SK-N-SH treated with all-trans-retinoic acid at 6 μM for 48 hours (cell line): ENCODE data around the gene PCGF6.

Experiments used
- ATAC-seq: fragments of 200-7000 bp; cut with Tn5 transposase; 3 replicates; pipeline ENCODE4 v1.9.1; 2020; ENCODE audit warnings: mild to moderate bottlenecking, moderate library complexity
- ARNTL ChIP-seq: fragments of 450-650 bp; formaldehyde crosslinking; IDR thresholded peaks from 2 replicates; pipeline ENCODE4 v1.5.0; 2020; ENCODE audit warnings: low read depth, mild to moderate bottlenecking, moderate library complexity, borderline replicate concordance
- BACH2 ChIP-seq: fragments of 250-450 bp; sonication (Bioruptor Pico); IDR thresholded peaks from 2 replicates; pipeline ENCODE4 v1.9.0; 2021; ENCODE audit warnings: mild to moderate bottlenecking, borderline replicate concordance
- CREB5 ChIP-seq: fragments of 250-450 bp; sonication (Bioruptor Pico); IDR thresholded peaks from 2 replicates; pipeline ENCODE4 v1.5.1; 2020; ENCODE audit warnings: low read depth, mild to moderate bottlenecking, moderate library complexity
- CSDC2 ChIP-seq: fragments of 250-450 bp; sonication (Bioruptor Pico); IDR thresholded peaks from 2 replicates; pipeline ENCODE4 v1.5.0; 2020; ENCODE audit warnings: mild to moderate bottlenecking, moderate library complexity
- ESRRG ChIP-seq: fragments of 250-450 bp; sonication (Bioruptor Pico); IDR thresholded peaks from 2 replicates; pipeline ENCODE4 v1.6.1; 2021; ENCODE audit warnings: mild to moderate bottlenecking
- GLIS3 ChIP-seq: fragments of 250-450 bp; sonication (Bioruptor Pico); IDR thresholded peaks from 2 replicates; pipeline ENCODE4 v1.5.0; 2020; ENCODE audit warnings: mild to moderate bottlenecking, moderate library complexity
- ISL1 ChIP-seq: fragments of 250-450 bp; sonication (Bioruptor Pico); IDR thresholded peaks from 2 replicates; pipeline ENCODE4 v2.1.2; 2022; ENCODE audit warnings: mild to moderate bottlenecking, moderate library complexity
- OSR1 ChIP-seq: fragments of 250-450 bp; sonication (Bioruptor Pico); IDR thresholded peaks from 2 replicates; pipeline ENCODE4 v1.8.0; 2022; ENCODE audit warnings: moderate library complexity, mild to moderate bottlenecking, inconsistent platforms
- PPARA ChIP-seq: fragments of 250-450 bp; sonication (Bioruptor Pico); IDR thresholded peaks from 2 replicates; pipeline ENCODE4 v1.5.0; 2020; ENCODE audit warnings: mild to moderate bottlenecking, borderline replicate concordance
- RARB ChIP-seq: fragments of 250-450 bp; sonication (Bioruptor Pico); IDR thresholded peaks from 2 replicates; pipeline ENCODE4 v1.8.0; 2021; ENCODE audit warnings: mild to moderate bottlenecking, moderate library complexity
- SNAI2 ChIP-seq: fragments of 250-450 bp; sonication (Bioruptor Pico); IDR thresholded peaks from 2 replicates; pipeline ENCODE4 v1.5.0; 2020; ENCODE audit warnings: mild to moderate bottlenecking, moderate library complexity
- TCF4 ChIP-seq: fragments of 250-450 bp; sonication (Bioruptor Pico); IDR thresholded peaks from 2 replicates; pipeline ENCODE4 v1.8.0; 2021; ENCODE audit warnings: mild to moderate bottlenecking, moderate library complexity, borderline replicate concordance
- TOX ChIP-seq: fragments of 250-450 bp; sonication (Bioruptor Pico); IDR thresholded peaks from 2 replicates; pipeline ENCODE4 v1.8.0; 2021; ENCODE audit warnings: mild to moderate bottlenecking, moderate library complexity, borderline replicate concordance
- ZC3H10 ChIP-seq: fragments of 250-450 bp; sonication (Bioruptor Pico); IDR thresholded peaks from 2 replicates; pipeline ENCODE4 v1.5.1; 2021; ENCODE audit warnings: mild to moderate bottlenecking, moderate library complexity
- ZFP3 ChIP-seq: fragments of 250-450 bp; sonication (Bioruptor Pico); IDR thresholded peaks from 2 replicates; pipeline ENCODE4 v1.5.0; 2020; ENCODE audit warnings: mild to moderate bottlenecking, moderate library complexity
- ZFP30 ChIP-seq: fragments of 450-650 bp; formaldehyde crosslinking; IDR thresholded peaks from 2 replicates; pipeline ENCODE4 v1.5.0; 2022; ENCODE audit warnings: mild to moderate bottlenecking, moderate library complexity
- ZNF565 ChIP-seq: fragments of 450-650 bp; formaldehyde crosslinking; conservative IDR thresholded peaks from 2 replicates; pipeline ENCODE4 v1.5.0; 2020; ENCODE audit warnings: low read depth, mild to moderate bottlenecking, moderate library complexity
- ZNF70 ChIP-seq: fragments of 450-650 bp; formaldehyde crosslinking; IDR thresholded peaks from 2 replicates; pipeline ENCODE4 v1.5.0; 2020; ENCODE audit warnings: mild to moderate bottlenecking, moderate library complexity
- ZNF8 ChIP-seq: fragments of 450-650 bp; formaldehyde crosslinking; IDR thresholded peaks from 2 replicates; pipeline ENCODE4 v1.5.0; 2020; ENCODE audit warnings: mild to moderate bottlenecking, moderate library complexity
- TF ChIP-seq, protein P1 (sequence below): fragments of 250-450 bp; sonication (Bioruptor Pico); IDR thresholded peaks from 2 replicates; pipeline ENCODE4 v1.8.0; 2020; ENCODE audit warnings: mild to moderate bottlenecking, moderate library complexity, borderline replicate concordance
- TF ChIP-seq, protein P2 (sequence below): fragments of 250-450 bp; sonication (Bioruptor Pico); IDR thresholded peaks from 2 replicates; pipeline ENCODE4 v1.5.1; 2021; ENCODE audit warnings: mild to moderate bottlenecking, moderate library complexity
- TF ChIP-seq, protein P3 (sequence below): fragments of 250-450 bp; sonication (Bioruptor Pico); IDR thresholded peaks from 2 replicates; pipeline ENCODE4 v1.8.0; 2021; ENCODE audit warnings: low read depth, mild to moderate bottlenecking, moderate library complexity, borderline replicate concordance

The PCGF6 gene

DNA sequence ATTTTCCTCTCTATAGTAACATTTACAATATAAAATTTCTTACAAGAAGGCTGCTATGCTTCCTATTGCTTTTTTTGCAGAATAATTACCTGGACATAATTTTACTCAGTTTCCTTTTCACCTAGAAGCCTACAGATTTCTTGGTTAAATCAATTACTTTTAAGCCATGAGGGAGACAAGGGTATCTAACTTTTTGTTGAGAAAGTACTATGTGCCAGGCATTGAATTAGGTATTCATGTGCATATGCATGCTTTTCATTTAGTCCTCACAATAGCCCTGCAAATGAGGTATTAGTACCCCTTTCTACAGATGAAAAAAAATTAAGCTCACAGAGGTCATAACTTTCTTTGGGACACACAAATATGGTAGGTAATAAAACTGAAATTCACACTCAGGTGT is 16.4 kb downstream of the PCGF6 start:
- no peak for TF ChIP-seq RARB (CRISPR knock-in tag)
- no peak for ATAC-seq

GRCh38 chr10:103333934-103334520 is 16.9 kb downstream of the PCGF6 start:
- TF ChIP-seq ZNF70 (CRISPR knock-in tag) (no peak), ZNF565 (no peak), ZNF8 (no peak), ARNTL (no peak)
- TF ChIP-seq, protein P1, sequence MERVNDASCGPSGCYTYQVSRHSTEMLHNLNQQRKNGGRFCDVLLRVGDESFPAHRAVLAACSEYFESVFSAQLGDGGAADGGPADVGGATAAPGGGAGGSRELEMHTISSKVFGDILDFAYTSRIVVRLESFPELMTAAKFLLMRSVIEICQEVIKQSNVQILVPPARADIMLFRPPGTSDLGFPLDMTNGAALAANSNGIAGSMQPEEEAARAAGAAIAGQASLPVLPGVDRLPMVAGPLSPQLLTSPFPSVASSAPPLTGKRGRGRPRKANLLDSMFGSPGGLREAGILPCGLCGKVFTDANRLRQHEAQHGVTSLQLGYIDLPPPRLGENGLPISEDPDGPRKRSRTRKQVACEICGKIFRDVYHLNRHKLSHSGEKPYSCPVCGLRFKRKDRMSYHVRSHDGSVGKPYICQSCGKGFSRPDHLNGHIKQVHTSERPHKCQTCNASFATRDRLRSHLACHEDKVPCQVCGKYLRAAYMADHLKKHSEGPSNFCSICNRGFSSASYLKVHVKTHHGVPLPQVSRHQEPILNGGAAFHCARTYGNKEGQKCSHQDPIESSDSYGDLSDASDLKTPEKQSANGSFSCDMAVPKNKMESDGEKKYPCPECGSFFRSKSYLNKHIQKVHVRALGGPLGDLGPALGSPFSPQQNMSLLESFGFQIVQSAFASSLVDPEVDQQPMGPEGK: no peak
- TF ChIP-seq, protein P2, sequence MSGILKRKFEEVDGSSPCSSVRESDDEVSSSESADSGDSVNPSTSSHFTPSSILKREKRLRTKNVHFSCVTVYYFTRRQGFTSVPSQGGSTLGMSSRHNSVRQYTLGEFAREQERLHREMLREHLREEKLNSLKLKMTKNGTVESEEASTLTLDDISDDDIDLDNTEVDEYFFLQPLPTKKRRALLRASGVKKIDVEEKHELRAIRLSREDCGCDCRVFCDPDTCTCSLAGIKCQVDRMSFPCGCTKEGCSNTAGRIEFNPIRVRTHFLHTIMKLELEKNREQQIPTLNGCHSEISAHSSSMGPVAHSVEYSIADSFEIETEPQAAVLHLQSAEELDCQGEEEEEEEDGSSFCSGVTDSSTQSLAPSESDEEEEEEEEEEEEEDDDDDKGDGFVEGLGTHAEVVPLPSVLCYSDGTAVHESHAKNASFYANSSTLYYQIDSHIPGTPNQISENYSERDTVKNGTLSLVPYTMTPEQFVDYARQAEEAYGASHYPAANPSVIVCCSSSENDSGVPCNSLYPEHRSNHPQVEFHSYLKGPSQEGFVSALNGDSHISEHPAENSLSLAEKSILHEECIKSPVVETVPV: no peak
- ATAC-seq: no peak

GRCh38 chr10:103327906-103328305 is 23.0 kb downstream of the PCGF6 start:
- ATAC-seq: no peak
- TF ChIP-seq ISL1: no peak
- TF ChIP-seq ZFP3 (CRISPR knock-in tag): no peak
- no peak for TF ChIP-seq CSDC2 (CRISPR knock-in tag)
- TF ChIP-seq ESRRG (CRISPR knock-in tag): no peak
- no peak for TF ChIP-seq ZNF565
- TF ChIP-seq BACH2 (CRISPR knock-in tag): no peak
- no peak for TF ChIP-seq ARNTL
- TF ChIP-seq TOX (CRISPR knock-in tag): no peak
- TF ChIP-seq, protein P1: no peak
- TF ChIP-seq ZC3H10 (CRISPR knock-in tag): no peak
- TF ChIP-seq, protein P2: no peak
- no peak for TF ChIP-seq RARB (CRISPR knock-in tag)
- TF ChIP-seq, protein P3, sequence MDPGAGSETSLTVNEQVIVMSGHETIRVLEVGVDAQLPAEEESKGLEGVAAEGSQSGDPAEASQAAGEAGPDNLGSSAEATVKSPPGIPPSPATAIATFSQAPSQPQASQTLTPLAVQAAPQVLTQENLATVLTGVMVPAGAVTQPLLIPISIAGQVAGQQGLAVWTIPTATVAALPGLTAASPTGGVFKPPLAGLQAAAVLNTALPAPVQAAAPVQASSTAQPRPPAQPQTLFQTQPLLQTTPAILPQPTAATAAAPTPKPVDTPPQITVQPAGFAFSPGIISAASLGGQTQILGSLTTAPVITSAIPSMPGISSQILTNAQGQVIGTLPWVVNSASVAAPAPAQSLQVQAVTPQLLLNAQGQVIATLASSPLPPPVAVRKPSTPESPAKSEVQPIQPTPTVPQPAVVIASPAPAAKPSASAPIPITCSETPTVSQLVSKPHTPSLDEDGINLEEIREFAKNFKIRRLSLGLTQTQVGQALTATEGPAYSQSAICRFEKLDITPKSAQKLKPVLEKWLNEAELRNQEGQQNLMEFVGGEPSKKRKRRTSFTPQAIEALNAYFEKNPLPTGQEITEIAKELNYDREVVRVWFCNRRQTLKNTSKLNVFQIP (CRISPR knock-in tag): no peak
- TF ChIP-seq ZFP30 (CRISPR knock-in tag): no peak
- TF ChIP-seq PPARA (CRISPR knock-in tag): no peak
- TF ChIP-seq TCF4 (CRISPR knock-in tag): no peak
- TF ChIP-seq GLIS3 (CRISPR knock-in tag): no peak
- no peak for TF ChIP-seq CREB5 (CRISPR knock-in tag)
- no peak for TF ChIP-seq ZNF70 (CRISPR knock-in tag)

DNA sequence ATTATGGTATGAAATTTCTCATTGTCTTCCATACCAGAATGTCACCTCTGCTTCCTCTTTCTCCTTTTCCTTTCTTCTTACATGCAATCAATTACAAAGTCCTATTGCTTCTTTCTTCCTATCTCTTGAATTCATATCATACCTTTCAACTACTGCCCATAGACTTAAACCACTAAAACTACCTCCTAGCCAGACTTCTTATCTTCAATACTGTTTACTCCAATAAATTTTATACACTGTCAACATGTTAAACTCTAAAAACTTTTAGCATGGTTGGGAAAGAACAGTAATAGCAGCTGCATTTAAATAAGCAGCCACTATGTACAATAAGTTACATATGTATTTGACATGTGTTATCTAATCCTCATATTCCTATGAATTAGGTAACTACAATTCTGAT is 34.9 kb downstream of the PCGF6 start:
- TF ChIP-seq RARB (CRISPR knock-in tag) (no peak), ISL1 (no peak), OSR1 (CRISPR knock-in tag) (no peak), ARNTL (no peak), ZFP3 (CRISPR knock-in tag) (no peak), BACH2 (CRISPR knock-in tag) (no peak), ZNF565 (no peak), SNAI2 (CRISPR knock-in tag) (no peak), GLIS3 (CRISPR knock-in tag) (no peak), CSDC2 (CRISPR knock-in tag) (no peak), TOX (CRISPR knock-in tag) (no peak), ZNF70 (CRISPR knock-in tag) (no peak), ZFP30 (CRISPR knock-in tag) (no peak)
- TF ChIP-seq, protein P1: no peak
- TF ChIP-seq, protein P2: no peak
- TF ChIP-seq, all 23 proteins: peak for 0

More for the DNA sequence above, 34.9 kb downstream of the PCGF6 start:
- ATAC-seq: no peak
